Activated CD4-positive, alpha-beta T cell treated with anti-CD3 and anti-CD28 coated beads, Interleukin-2, Interleukin-6, amounts not matched to agents 100 ng/mL and 50 ng/mL, durations not matched to agents 16 hours and 8 hours (primary cell): Measurements from ENCODE around the gene AAMP.

Experiments
- DNase-seq: peaks from one replicate; pipeline ENCODE4 v3.0.0-alpha.2; 2020

The AAMP gene

DNA sequence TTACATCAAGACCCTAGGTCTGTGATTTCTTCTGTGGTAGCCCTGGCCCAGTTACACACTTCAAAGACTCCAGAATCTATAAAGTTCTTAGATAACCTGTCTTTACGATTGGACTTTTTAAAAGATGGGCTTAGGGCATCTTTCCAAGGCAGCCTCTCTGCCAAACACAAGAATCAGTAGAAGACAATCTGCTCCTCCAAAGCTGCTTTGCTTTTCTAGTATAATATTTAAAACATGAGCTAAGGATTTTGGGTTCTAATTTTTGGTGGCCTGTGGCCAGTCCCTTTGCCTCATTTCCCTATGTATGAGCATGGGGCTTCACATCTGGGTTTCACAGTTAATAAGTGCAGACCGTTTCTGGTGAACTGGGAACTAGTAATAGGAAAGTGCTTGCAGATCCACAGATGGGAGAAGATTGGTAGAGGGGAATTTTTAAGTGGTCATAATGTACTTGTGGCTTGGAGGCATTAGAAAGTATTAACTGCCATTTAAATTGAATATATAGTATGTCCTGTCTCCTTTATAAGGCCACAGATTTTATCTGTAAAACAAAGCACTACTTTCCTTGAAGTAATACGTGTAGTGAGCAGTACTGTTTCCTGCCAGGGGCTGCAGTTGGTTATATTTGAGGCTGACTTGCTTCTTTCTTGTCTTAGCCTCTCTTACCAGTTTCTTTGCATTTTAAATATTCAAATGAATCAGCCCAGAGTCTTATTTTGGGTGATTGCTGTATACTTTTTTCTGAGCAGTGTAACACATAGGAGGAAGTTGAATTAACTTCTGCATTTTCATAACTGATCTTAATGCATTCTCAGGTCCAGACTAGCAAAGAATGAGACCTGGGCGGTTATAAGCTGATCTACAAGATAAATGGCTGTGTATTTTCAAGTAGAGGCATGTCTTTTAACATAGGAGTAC, 51.4 kb downstream of the AAMP start:
- DNase-seq: peak; percentile 68

DNA sequence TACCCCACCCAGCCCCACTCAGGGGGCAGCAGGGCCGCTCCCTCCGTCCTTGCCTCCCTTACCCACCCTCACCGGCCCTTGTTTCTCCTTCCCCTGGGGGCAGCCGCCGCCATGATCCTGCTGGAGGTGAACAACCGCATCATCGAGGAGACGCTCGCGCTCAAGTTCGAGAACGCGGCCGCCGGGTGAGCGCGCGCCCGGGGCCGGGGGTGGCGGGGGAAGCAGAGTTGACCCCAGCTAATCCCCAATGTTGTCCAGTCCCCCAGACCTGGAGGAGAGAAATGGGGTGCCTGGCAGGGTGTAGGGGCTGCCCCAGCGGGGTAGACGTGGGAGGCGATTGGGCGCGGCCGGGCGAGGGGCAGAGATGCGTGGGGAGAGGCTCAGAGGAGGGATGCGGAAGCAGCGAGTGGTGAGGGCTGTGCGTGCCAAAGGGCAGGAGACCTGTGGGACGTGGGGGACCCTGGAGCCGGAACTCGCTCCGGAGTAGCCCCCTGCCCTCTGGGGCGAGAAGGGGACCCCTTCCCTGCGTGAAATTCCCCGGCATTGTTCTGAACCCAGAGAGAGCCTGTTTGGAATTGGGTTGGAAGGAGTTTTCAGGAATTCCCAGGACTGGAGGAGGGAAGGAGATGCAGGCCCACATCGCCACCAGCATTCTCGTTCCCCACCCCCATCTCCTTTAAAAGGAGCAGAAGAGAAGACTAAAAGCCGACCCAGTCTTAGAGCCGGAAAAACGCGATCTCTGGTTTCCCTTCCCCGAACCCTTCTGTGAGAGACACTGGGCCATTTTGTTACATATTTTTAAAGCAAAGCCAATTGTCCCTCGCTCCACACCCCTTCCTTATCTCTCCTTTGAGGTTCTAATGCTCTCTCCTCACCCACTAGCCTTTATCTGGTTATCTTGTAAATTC, 52.3 kb downstream of the AAMP start:
- peak; percentile 77 for DNase-seq

DNA sequence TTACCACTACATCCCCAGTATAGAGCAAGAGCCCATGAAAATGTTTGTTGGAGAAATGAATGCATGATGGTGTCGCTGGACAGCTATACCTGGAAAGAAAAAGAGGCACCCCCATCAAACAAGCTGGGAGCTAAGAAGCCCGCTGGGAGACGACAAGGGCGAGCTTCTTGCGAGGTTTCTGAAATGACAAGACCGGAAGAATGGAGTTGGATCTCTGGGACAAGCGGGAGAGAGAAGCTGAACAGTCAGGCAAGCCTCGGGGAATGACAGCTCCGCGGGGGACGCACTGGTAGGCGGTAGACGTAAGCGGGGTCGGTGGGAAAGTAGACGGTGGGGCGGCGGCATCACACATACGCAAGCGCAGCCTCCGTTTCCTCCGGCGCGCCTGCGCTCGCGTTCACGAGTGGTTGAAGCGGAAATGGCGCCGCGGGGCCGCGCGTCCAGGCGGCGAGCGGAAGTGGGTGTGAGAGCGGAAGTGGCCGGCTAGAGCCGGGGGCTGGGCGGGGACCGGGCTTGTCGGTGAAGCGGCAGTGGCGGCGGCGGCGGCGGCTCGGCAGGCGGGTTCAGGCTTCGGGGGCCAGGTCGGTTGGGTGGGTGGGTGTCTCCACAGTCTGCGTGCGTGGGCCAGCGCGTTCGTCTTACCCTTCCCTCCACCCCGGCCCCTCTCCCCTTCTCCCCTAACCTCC, 53.1 kb downstream of the AAMP start, which contains the start of gene ARPC2:
ARPC2 (plus strand) TSS at position 516 of the 686 bp plus-strand sequence. CDS start 282 bp downstream, outside the sequence.
- peak; percentile 97 for DNase-seq

DNA sequence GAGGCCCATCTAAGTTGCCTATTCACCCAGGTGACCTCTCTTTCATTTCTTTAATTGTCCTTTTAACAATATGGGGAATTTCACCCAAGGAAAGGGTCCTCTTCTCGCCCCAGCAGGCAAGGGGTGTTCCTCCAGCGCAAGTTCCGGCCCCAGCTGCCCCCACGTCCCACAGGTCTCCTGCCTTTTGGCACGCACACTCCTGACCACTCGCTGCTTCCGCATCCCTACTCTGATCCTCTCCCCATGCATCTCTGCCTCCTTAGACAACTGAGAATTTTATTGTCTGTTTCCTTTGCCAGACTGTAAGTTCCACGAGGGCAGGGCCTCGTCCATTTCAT, 53.6 kb downstream of the AAMP start:
- DNase-seq: no peak
